Body of pancreas (tissue), 4 donors: ENCODE results near the gene SEPTIN12. TPM values are rescaled to one million over a fixed set of nuclear protein-coding genes. Genes with fewer than 3 reads are reported as not detected.

Source experiments
- ATAC-seq: fragments of 150-250 bp; one replicate; pipeline ENCODE4 v1.9.1; 2016
- DNase-seq, 4 donors: peaks; one replicate each; pipeline ENCODE4 v3.0.0-alpha.2; 2019
- H3K27ac ChIP-seq, 4 donors: fragments of 200-600 bp; sonication (generic); 1 replicate in 3 of 4; 2 replicates in 1 of 4; pipeline versions ENCODE4 v1.5.1 to v1.6.1; 2016 to 2019; ENCODE audit warnings: mild to moderate bottlenecking in 1 of 4, mixed read lengths in 1 of 4, moderate library complexity in 1 of 4
- H3K27me3 ChIP-seq, 2 donors: fragments of 200-600 bp; sonication (generic); one replicate each; pipeline ENCODE4 v1.6.0; 2016; ENCODE audit warnings: mild to moderate bottlenecking in 1 of 2
- H3K36me3 ChIP-seq, 2 donors: fragments of 200-600 bp; sonication (generic); replicated peaks in 1 of 2; 2 replicates each; pipeline ENCODE4 v1.5.1; 2016; ENCODE audit warnings: low read depth in 2 of 2; ENCODE audit not compliant: insufficient read depth in 1 of 2
- H3K4me1 ChIP-seq: fragments of 200-600 bp; sonication (generic); one replicate; pipeline ENCODE4 v1.6.0; 2016
- H3K4me3 ChIP-seq, 2 donors: fragments of 200-600 bp; sonication (generic); 1 replicate in 1 of 2; 2 replicates in 1 of 2; pipeline ENCODE4 v1.5.1; 2016 to 2019
- H3K9me3 ChIP-seq, 3 donors: fragments of 200-600 bp; sonication (generic); 1 replicate in 2 of 3; 2 replicates in 1 of 3; pipeline ENCODE4 v1.5.1; 2016
- POLR2A ChIP-seq, 3 donors: fragments of 450-650 bp; IDR thresholded peaks; one replicate each; pipeline ENCODE4 v1.6.1; 2016; ENCODE audit warnings: antibody characterized with exemption in 3 of 3, mild to moderate bottlenecking in 2 of 3
- WGBS, 2 donors: methylation state at CpG; one replicate each; pipeline ENCODE4 v1.1.5; 2017; 5-methylcytosine and 5-hydroxymethylcytosine counted together
- intact Hi-C: fragments of 100-400 bp; cut with DNase I; formaldehyde crosslinking; loops from one replicate; pipeline ENCODE4 v1.15.1; 2023
- total RNA-seq, 2 donors: library from RNA; depleted of rRNA; stranded (reverse); fragments of >200 nt; gene quantifications; one replicate each; pipeline ENCODE4 v1.1.0, GENCODE V29; 2016
- TF ChIP-seq, protein P1 (sequence below), 7 experiments: fragments of 450-650 bp in 4 of 7; fragments of 200-600 bp in 3 of 7; sonication (generic) in 3 of 7; IDR thresholded peaks; one replicate each; pipeline ENCODE4 v1.5.1; 2016 to 2019; ENCODE audit warnings: antibody characterized with exemption in 7 of 7

The SEPTIN12 gene
- not detected for total RNA-seq

DNA sequence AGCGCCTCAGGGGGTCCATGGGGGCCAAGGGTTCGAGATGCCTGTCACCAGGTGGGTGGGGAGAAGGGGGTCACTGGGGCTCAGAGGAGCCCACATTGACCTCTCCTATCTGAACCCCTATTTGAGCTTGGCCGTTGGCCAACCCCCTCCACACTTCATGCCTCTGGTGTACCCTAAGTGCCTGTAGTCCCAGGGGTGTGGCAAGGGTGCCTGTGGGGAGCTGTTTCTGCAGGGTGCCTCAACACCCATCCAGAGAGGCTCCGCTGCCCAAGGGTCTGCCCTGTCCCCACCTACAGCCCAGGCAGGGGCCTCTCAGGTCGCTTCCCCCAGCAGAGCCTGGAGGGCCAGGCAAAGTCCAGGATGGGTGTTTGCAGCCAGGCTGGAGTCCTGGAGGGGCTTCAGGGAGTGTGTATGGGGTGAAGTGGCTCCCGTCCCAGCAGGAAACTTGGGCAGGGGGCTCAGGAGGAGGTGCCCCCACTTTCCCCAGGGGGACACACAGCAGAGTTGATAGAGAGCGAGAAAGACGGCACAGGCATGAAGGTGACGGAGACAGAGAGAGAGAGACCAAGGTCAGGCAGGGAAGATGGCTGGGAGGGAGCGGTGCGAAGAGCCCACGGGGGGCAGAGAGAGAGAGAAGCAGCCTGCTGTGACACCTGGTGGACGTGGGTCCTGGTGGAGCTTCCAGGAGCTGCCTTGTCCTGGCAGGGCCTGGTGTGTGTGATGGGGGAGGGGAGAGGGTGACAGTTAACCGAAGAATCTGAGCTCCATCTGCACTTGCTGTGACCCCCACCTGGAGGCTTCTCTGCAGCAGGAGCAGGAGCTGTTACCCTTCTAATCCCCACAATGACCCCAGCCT lies at the start of gene SEPTIN12:
SEPTIN12 (minus strand) TSS at position 719 of the 856 bp plus-strand sequence; CDS start at position 19, 700 bp downstream.
- H3K27ac ChIP-seq = peak within 1 kb of the TSS in 2 of 4 donors; percentile 17 to 27
- no peaks in the 10 kb centered on the region for H3K9me3 ChIP-seq
- no peaks in the 10 kb centered on the region for H3K27me3 ChIP-seq
- H3K4me3 ChIP-seq = no peak within 1 kb of the TSS
- no peak for TF ChIP-seq POLR2A (IDR thresholded peaks at IDR 0.05)
- TF ChIP-seq, protein P1, sequence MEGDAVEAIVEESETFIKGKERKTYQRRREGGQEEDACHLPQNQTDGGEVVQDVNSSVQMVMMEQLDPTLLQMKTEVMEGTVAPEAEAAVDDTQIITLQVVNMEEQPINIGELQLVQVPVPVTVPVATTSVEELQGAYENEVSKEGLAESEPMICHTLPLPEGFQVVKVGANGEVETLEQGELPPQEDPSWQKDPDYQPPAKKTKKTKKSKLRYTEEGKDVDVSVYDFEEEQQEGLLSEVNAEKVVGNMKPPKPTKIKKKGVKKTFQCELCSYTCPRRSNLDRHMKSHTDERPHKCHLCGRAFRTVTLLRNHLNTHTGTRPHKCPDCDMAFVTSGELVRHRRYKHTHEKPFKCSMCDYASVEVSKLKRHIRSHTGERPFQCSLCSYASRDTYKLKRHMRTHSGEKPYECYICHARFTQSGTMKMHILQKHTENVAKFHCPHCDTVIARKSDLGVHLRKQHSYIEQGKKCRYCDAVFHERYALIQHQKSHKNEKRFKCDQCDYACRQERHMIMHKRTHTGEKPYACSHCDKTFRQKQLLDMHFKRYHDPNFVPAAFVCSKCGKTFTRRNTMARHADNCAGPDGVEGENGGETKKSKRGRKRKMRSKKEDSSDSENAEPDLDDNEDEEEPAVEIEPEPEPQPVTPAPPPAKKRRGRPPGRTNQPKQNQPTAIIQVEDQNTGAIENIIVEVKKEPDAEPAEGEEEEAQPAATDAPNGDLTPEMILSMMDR (IDR thresholded peaks at IDR 0.05) = no peak
- no peaks in the 10 kb centered on the region for H3K36me3 ChIP-seq
- 66 to 67% methylated on average over 11 to 14 of the region's 14 CpGs for WGBS, 2 donors
- DNase-seq (no peak), ATAC-seq (no peak)
- peaks cover 15% of the 10 kb centered on the region for H3K4me1 ChIP-seq
- intact Hi-C loops = no loop called here

DNA sequence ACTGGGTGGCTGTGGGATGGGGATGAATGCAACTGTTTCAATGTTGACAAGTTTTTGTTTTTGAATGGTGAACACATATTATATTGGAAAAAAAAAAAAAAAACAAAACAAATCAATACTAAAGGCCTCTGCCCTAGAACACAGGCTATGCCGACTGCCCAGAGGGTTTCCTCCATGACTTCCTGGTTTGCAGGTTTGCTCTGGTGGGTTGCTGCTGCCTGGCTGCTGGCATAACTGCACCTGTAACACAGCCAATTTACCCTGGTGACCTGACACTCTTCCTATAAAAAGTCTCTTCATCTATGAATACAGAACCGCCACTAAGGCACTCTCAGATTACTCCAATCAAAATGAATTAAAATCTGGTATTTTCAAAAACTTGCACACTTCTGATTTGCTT lies 48.6 kb upstream of the SEPTIN12 start:
- DNase-seq = no peak
- TF ChIP-seq, protein P1 (IDR thresholded peaks at IDR 0.05) = no peak
- no peak for TF ChIP-seq POLR2A (IDR thresholded peaks at IDR 0.05)
- no peaks in the 10 kb centered on the region for H3K27me3 ChIP-seq
- peaks cover 0 to 26% of the 10 kb centered on the region in 2 donors for H3K36me3 ChIP-seq
- H3K4me1 ChIP-seq = no peaks in the 10 kb centered on the region
- no peak overlapping the region for H3K27ac ChIP-seq
- ATAC-seq = no peak
- intact Hi-C loops = no loop called here
- no peak overlapping the region for H3K4me3 ChIP-seq
- WGBS, 2 donors = 75 to 85% methylated on average over 2 of the region's 2 CpGs
- no peaks in the 10 kb centered on the region for H3K9me3 ChIP-seq

- peaks cover 0 to 34% of the 10 kb centered on the region in 2 donors for H3K36me3 ChIP-seq
- 90 to 94% methylated on average over 1 of the region's 1 CpG for WGBS, 2 donors
- no peaks in the 10 kb centered on the region for H3K9me3 ChIP-seq
Observed at GRCh38 chr16:4833584-4833983, 45.4 kb upstream of the SEPTIN12 start.

GRCh38 chr16:4832698-4833343 lies 44.7 kb upstream of the SEPTIN12 start:
- H3K4me1 ChIP-seq = no peaks in the 10 kb centered on the region
- ATAC-seq = no peak

More at GRCh38 chr16:4833584-4833983, 45.4 kb upstream of the SEPTIN12 start:
- Histone ChIP-seq H3K4me1 (no peaks in the 10 kb centered on the region), H3K27me3 (no peaks in the 10 kb centered on the region), H3K27ac (no peak overlapping the region), H3K4me3 (no peak overlapping the region)
- no peak for TF ChIP-seq POLR2A (IDR thresholded peaks at IDR 0.05)
- TF ChIP-seq, protein P1 (IDR thresholded peaks at IDR 0.05) = no peak
- intact Hi-C loops = no loop called here
- ATAC-seq (no peak), DNase-seq (no peak)

More at GRCh38 chr16:4832698-4833343, 44.7 kb upstream of the SEPTIN12 start:
- Histone ChIP-seq H3K27me3 (no peaks in the 10 kb centered on the region), H3K27ac (no peak overlapping the region), H3K36me3 (peaks cover 0 to 38% of the 10 kb centered on the region in 2 donors), H3K4me3 (no peak overlapping the region), H3K9me3 (no peaks in the 10 kb centered on the region)
- TF ChIP-seq POLR2A (IDR thresholded peaks at IDR 0.05) = no peak
- TF ChIP-seq, protein P1 (IDR thresholded peaks at IDR 0.05) = no peak
- intact Hi-C loops = no loop called here
- DNase-seq = no peak
- 68 to 78% methylated on average over 6 of the region's 6 CpGs for WGBS, 2 donors
